Neural progenitor cell (in vitro differentiated cells): ENCODE results near the gene ATP8B2. TPM values are rescaled to one million over a fixed set of nuclear protein-coding genes. Genes with fewer than 3 reads are reported as not detected.

Experiments
- DNase-seq: peaks from one replicate; pipeline ENCODE4 v3.0.0-alpha.2; 2016; ENCODE audit warnings: low spot score
- H2AFZ ChIP-seq: fragments of 200-600 bp; sonication (generic); replicated peaks from 2 replicates; pipeline ENCODE4 v1.6.1; 2016; ENCODE audit warnings: antibody characterized with exemption
- H3F3A ChIP-seq: fragments of 200-600 bp; sonication (generic); 2 replicates; pipeline ENCODE4 v1.6.1; 2016; ENCODE audit warnings: antibody characterized with exemption, low read depth
- H3K27ac ChIP-seq: fragments of 200-600 bp; sonication (generic); 2 replicates; pipeline ENCODE4 v1.5.1; 2016; ENCODE audit warnings: mild to moderate bottlenecking
- H3K27me3 ChIP-seq: fragments of 200-600 bp; sonication (generic); 2 replicates; pipeline ENCODE4 v1.6.1; 2016; ENCODE audit warnings: mild to moderate bottlenecking, moderate library complexity
- H3K36me3 ChIP-seq: fragments of 200-600 bp; sonication (generic); 2 replicates; pipeline ENCODE4 v1.5.1; 2016
- H3K4me1 ChIP-seq: fragments of 200-600 bp; sonication (generic); 2 replicates; pipeline ENCODE4 v1.6.1; 2016; ENCODE audit warnings: mixed run types
- H3K4me2 ChIP-seq: fragments of 200-600 bp; sonication (generic); 2 replicates; pipeline ENCODE4 v1.6.1; 2016
- H3K4me3 ChIP-seq: fragments of 200-600 bp; sonication (generic); 2 replicates; pipeline ENCODE4 v1.5.1; 2016
- H3K79me2 ChIP-seq: fragments of 200-600 bp; sonication (generic); 2 replicates; pipeline ENCODE4 v1.6.1; 2016; ENCODE audit warnings: low read depth
- H3K9ac ChIP-seq: fragments of 200-600 bp; sonication (generic); 2 replicates; pipeline ENCODE4 v1.6.1; 2016
- H3K9me3 ChIP-seq: fragments of 200-600 bp; sonication (generic); 2 replicates; pipeline ENCODE4 v1.5.1; 2016; ENCODE audit warnings: low read depth
- H4K20me1 ChIP-seq: fragments of 200-600 bp; sonication (generic); 2 replicates; pipeline ENCODE4 v1.6.1; 2016; ENCODE audit warnings: low read depth
- H3K27ac Mint-ChIP-seq: 3 replicates; pipeline ENCODE4 v1.8.0; 2021; ENCODE audit warnings: mixed read lengths
- H3K27me3 Mint-ChIP-seq: 2 replicates; pipeline ENCODE4 v1.8.0; 2022; ENCODE audit warnings: low read depth, mild to moderate bottlenecking, inconsistent platforms, moderate library complexity, mixed read lengths; ENCODE audit not compliant: insufficient read depth
- H3K36me3 Mint-ChIP-seq: 3 replicates; pipeline ENCODE4 v1.8.0; 2021; ENCODE audit warnings: mixed read lengths
- H3K4me1 Mint-ChIP-seq: 3 replicates; pipeline ENCODE4 v1.8.0; 2021; ENCODE audit warnings: mixed read lengths
- H3K4me3 Mint-ChIP-seq: 3 replicates; pipeline ENCODE4 v1.8.0; 2021; ENCODE audit warnings: mild to moderate bottlenecking, moderate library complexity, mixed read lengths
- H3K9me3 Mint-ChIP-seq: 3 replicates; pipeline ENCODE4 v1.8.0; 2020; ENCODE audit warnings: mixed read lengths
- EZH2 ChIP-seq: fragments of 200-600 bp; sonication (generic); IDR thresholded peaks from 2 replicates; pipeline ENCODE4 v1.6.1; 2017; ENCODE audit warnings: antibody characterized with exemption, mild to moderate bottlenecking, moderate library complexity
- EZH2phosphoT487 ChIP-seq: fragments of 200-600 bp; sonication (generic); IDR thresholded peaks from 2 replicates; pipeline ENCODE4 v1.6.1; 2017; ENCODE audit warnings: antibody characterized with exemption
- total RNA-seq: library from RNA; depleted of rRNA; stranded (reverse); fragments of >200 nt; gene quantifications from 2 replicates; pipeline ENCODE4 v1.2.3, GENCODE V29; 2015; ENCODE audit warnings: low replicate concordance
- TF ChIP-seq, protein P1 (sequence below): fragments of 200-600 bp; sonication (generic); IDR thresholded peaks from 2 replicates; pipeline ENCODE4 v1.5.1; 2017; ENCODE audit warnings: antibody characterized with exemption, mild to moderate bottlenecking

Gene ATP8B2
- total RNA-seq, 1 donor from 2014 or later: 41.6 TPM

DNA sequence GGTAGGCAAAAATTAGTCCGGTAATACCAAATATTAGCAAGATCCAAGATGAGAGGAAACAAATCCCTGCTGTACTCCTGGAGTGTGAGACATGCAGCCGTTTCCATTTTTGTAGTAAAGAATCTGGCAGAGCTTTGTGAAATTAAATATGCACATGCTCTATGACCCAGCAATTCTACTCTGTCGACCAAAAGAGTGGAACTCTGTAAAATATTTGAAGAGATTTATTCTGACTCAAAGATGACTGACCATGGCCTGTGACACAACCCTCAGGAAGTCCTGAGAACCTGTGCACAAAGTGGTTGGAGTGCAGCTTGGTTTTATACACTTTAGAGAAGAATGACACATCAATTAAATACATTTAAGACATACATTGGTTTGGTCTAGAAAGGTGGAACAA is 36.7 kb upstream of the ATP8B2 start:
- TF ChIP-seq EZH2phosphoT487 (no peak), EZH2 (no peak)
- TF ChIP-seq, protein P1, sequence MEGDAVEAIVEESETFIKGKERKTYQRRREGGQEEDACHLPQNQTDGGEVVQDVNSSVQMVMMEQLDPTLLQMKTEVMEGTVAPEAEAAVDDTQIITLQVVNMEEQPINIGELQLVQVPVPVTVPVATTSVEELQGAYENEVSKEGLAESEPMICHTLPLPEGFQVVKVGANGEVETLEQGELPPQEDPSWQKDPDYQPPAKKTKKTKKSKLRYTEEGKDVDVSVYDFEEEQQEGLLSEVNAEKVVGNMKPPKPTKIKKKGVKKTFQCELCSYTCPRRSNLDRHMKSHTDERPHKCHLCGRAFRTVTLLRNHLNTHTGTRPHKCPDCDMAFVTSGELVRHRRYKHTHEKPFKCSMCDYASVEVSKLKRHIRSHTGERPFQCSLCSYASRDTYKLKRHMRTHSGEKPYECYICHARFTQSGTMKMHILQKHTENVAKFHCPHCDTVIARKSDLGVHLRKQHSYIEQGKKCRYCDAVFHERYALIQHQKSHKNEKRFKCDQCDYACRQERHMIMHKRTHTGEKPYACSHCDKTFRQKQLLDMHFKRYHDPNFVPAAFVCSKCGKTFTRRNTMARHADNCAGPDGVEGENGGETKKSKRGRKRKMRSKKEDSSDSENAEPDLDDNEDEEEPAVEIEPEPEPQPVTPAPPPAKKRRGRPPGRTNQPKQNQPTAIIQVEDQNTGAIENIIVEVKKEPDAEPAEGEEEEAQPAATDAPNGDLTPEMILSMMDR: no peak

DNA sequence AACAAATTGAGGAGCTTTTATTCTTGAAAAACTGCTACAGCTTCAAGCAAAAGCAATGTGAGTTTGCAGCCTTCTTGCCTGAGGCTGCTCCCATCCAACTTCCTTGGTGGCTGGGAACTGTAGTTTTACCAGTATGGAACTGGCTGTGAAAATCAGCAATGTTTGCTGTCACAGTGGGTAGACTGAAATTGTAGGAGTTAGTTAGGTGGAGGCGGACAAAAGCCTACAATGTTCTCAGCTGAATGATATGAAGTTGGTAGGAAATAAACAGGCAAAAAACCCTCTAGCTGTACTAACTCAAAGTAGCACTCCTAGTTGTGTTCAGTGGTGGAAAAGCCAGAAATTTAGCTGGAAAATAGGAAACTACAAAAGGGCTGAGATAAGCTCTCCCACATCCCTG is 34.4 kb upstream of the ATP8B2 start:
- H3K4me3 ChIP-seq: no peak overlapping the region
- H3K27ac Mint-ChIP-seq: no peak overlapping the region
- peaks cover 7% of the 10 kb centered on the region for H3K4me1 Mint-ChIP-seq
- no peaks in the 10 kb centered on the region for H3K27me3 ChIP-seq
- H3K9me3 ChIP-seq: peaks cover 11% of the 10 kb centered on the region
- no peak for DNase-seq
- H4K20me1 ChIP-seq: no peaks in the 10 kb centered on the region
- H3K36me3 Mint-ChIP-seq: peaks cover 2% of the 10 kb centered on the region
- H3F3A ChIP-seq: peaks cover 9% of the 10 kb centered on the region
- H3K4me1 ChIP-seq: peaks cover 10% of the 10 kb centered on the region
- H3K79me2 ChIP-seq: no peaks in the 10 kb centered on the region
- peak overlapping the region; percentile 38 for H3K27ac ChIP-seq
- H3K36me3 ChIP-seq: no peaks in the 10 kb centered on the region
- no peak overlapping the region for H3K9ac ChIP-seq
- H3K27me3 Mint-ChIP-seq: peaks cover 3% of the 10 kb centered on the region
- H2AFZ ChIP-seq: peak overlapping the region; percentile 48
- H3K4me2 ChIP-seq: peak overlapping the region; percentile 48
- no peak for TF ChIP-seq EZH2phosphoT487
- no peak for TF ChIP-seq EZH2
- TF ChIP-seq, protein P1: no peak
- peaks cover 24% of the 10 kb centered on the region for H3K9me3 Mint-ChIP-seq
- no peak overlapping the region for H3K4me3 Mint-ChIP-seq

More for the DNA sequence above, 36.7 kb upstream of the ATP8B2 start:
- no peak overlapping the region for H2AFZ ChIP-seq
- H3K27ac ChIP-seq: no peak overlapping the region
- no peak overlapping the region for H3K4me3 ChIP-seq
- Mint-ChIP-seq H3K4me1 (peaks cover 7% of the 10 kb centered on the region), H3K4me3 (no peak overlapping the region), H3K27ac (no peak overlapping the region), H3K36me3 (no peaks in the 10 kb centered on the region), H3K27me3 (peaks cover 3% of the 10 kb centered on the region), H3K9me3 (peaks cover 7% of the 10 kb centered on the region)
- H3K4me2 ChIP-seq: no peak overlapping the region
- H3F3A ChIP-seq: peaks cover 9% of the 10 kb centered on the region
- H3K79me2 ChIP-seq: no peaks in the 10 kb centered on the region
- no peaks in the 10 kb centered on the region for H3K36me3 ChIP-seq
- H3K9me3 ChIP-seq: no peaks in the 10 kb centered on the region
- peaks cover 10% of the 10 kb centered on the region for H3K4me1 ChIP-seq
- H4K20me1 ChIP-seq: no peaks in the 10 kb centered on the region
- H3K9ac ChIP-seq: no peak overlapping the region
- no peak for DNase-seq
- H3K27me3 ChIP-seq: no peaks in the 10 kb centered on the region

DNA sequence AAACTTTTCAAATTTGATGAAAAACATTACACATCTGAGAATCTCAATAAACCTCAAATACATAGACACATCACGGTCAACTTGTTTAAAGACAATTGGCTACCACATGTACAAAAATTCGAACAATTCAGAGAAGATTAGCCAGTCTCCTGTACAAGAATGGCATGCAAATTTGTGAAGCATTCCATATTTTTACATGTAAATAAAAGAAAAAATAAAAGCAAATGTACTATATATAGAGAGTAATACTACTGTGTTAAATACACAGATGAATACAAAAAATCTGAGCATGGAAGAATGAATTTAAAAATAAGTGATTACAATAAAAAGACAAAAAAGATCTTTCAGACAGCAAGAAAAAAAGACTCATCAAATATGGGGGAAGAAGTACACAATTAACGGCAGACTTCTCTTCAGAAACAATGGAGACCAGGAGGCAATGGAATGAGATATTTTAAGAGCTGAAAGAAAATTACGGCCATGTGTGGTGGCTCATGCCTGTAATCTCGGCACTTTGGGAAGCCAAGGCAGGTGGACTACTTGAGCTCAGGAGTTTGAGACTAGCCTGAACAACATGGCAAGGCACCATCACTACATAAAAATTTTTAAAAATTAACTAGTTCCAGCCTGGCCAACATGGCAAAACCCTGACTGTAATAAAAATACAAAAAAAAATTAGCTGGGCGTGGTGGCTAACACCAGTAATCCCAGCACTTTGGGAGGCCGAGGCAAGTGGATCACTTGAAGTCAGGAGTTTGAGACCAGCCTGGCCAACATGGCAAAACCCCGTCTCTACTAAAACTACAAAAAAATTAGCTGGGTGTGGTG is 29.7 kb upstream of the ATP8B2 start:
- Histone ChIP-seq H4K20me1 (no peaks in the 10 kb centered on the region), H3K4me3 (no peak overlapping the region), H3K27ac (no peak overlapping the region), H3K9me3 (peaks cover 13% of the 10 kb centered on the region), H3K36me3 (no peaks in the 10 kb centered on the region), H3K27me3 (no peaks in the 10 kb centered on the region), H3K9ac (no peak overlapping the region), H3F3A (peaks cover 9% of the 10 kb centered on the region), H3K4me2 (no peak overlapping the region), H3K4me1 (peaks cover 10% of the 10 kb centered on the region), H2AFZ (no peak overlapping the region), H3K79me2 (no peaks in the 10 kb centered on the region)
- TF ChIP-seq EZH2: no peak
- TF ChIP-seq, protein P1: no peak
- no peak for TF ChIP-seq EZH2phosphoT487
- no peak overlapping the region for H3K4me3 Mint-ChIP-seq
- H3K27me3 Mint-ChIP-seq: peaks cover 2% of the 10 kb centered on the region
- peaks cover 32% of the 10 kb centered on the region for H3K9me3 Mint-ChIP-seq
- no peak overlapping the region for H3K27ac Mint-ChIP-seq
- H3K36me3 Mint-ChIP-seq: peaks cover 2% of the 10 kb centered on the region
- peaks cover 7% of the 10 kb centered on the region for H3K4me1 Mint-ChIP-seq
- no peak for DNase-seq
